ENCODE results near the gene CCL19.
A peak's percentile ranks its signal among the peaks of the same experiment; 100 is the strongest.

CCL19 gene

GRCh38 chr9:34659592-34660253 is 31.4 kb downstream of the CCL19 start:
- no peak for DNase-seq

- no peak for DNase-seq
Measured at GRCh38 chr9:34658461-34658860, 32.6 kb downstream of the CCL19 start.

DNA sequence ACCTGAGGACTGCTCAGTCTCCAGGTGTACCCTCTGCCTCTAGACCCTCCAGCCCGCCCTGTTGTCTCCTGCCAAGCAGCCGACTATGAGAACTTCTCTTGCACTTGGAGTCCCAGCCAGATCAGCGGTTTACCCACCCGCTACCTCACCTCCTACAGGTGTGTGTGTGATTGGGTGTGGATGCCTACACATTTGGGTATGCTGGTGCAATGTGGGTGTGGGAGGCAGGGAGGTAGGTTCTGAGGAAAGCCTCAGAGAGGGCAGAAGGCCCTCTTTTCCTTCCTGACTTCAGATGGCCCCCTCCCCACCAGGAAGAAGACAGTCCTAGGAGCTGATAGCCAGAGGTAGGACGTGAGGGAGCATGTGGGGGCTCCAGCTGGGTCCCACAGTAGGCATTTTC is 34.1 kb downstream of the CCL19 start:
- no peak for DNase-seq

- no peak for DNase-seq
Measured at GRCh38 chr9:34655394-34655793, 35.7 kb downstream of the CCL19 start.

- DNase-seq: peak; percentile 41
Measured at GRCh38 chr9:34654323-34655051, 36.6 kb downstream of the CCL19 start.

- no peak for DNase-seq
Measured at GRCh38 chr9:34653151-34654072, 37.7 kb downstream of the CCL19 start.

DNA sequence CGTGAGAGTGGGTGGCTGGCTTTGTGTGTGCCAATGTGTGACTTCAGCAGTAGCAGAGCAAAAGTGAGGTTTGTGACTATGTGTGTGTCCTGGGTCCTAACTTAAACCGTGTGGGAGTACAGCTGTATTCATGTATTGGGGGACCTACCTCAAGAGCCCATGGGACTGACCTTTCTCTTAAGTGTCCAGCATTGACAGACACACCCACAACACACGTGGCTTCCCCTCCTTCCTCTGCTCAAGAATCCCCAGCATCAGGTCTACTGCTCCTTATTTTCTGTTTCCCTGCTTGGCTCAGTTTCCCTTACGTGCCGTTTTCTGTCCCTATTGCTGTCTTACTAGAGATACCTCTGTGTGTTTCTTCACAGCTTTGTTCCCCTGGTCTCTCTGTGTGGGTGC is 38.5 kb downstream of the CCL19 start:
- no peak for DNase-seq

- DNase-seq: peak; percentile 92
Measured at GRCh38 chr9:34651876-34652601, 39.0 kb downstream of the CCL19 start, which contains the start of gene IL11RA. IL11RA (plus strand) TSS chr9:34652185; CDS start chr9:34655218, 3,033 bp downstream.

- peak; percentile 46 for DNase-seq
Measured at GRCh38 chr9:34651321-34651720, 39.8 kb downstream of the CCL19 start.

GRCh38 chr9:34650816-34651215 is 40.3 kb downstream of the CCL19 start:
- no peak for DNase-seq

GRCh38 chr9:34648673-34649072 is 42.4 kb downstream of the CCL19 start:
- no peak for DNase-seq

GRCh38 chr9:34647651-34648050 is 43.4 kb downstream of the CCL19 start:
- DNase-seq: no peak

GRCh38 chr9:34647084-34647403 is 44.0 kb downstream of the CCL19 start:
- no peak for DNase-seq

GRCh38 chr9:34646211-34647083 is 44.6 kb downstream of the CCL19 start, which contains the start of gene GALT:
GALT (plus strand) TSS chr9:34646675; CDS start chr9:34646705, 30 bp downstream.
- DNase-seq: peak; percentile 89

DNA sequence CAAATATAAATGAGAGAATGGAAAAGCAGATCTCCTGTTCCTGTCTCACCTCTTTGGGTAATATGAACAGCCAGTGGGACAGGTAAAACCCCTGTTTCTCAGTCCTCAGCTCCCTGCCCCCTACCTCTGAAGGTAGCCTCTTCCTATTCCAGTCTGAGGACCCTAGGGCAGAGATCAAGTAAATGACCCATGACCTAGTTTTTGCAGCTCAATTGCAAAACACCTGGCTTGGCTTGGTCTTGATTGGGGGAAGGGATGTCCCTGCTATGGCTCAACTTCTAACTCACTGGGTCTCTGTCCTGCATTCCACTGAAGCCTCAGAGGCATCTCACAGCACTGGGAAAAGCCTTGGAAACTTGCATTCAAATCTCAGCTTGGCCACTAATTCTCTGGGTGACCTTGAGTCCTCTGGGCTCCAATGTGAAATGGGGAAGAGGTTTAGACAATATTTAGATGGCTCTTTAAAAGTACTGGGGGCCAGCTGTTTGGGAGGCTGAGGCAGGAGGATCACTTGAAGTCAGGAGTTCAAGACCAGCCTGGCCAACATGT is 46.2 kb downstream of the CCL19 start:
- DNase-seq: no peak

- DNase-seq: no peak
Measured at GRCh38 chr9:34642679-34643078, 48.4 kb downstream of the CCL19 start.
